ENCODE data around the gene STAT3.

Gene STAT3

GRCh38 chr17:42358434-42358833 is 29.8 kb downstream of the STAT3 start:
- FAIRE-seq (no peak), DNase-seq (ENCODE audit: insufficient read length) (no peak)
- TF ChIP-seq POLR2A (IDR thresholded peaks at IDR 0.05; ENCODE audit: low read depth, low read length) (no peak), TAF1 (IDR thresholded peaks at IDR 0.05; ENCODE audit: borderline replicate concordance, low read depth, low read length) (no peak), POLR2AphosphoS5 (IDR thresholded peaks at IDR 0.05; ENCODE audit: low read depth, low read length) (no peak)

GRCh38 chr17:42354956-42355843 is 33.0 kb downstream of the STAT3 start:
- FAIRE-seq (peak; percentile 80), DNase-seq (ENCODE audit: insufficient read length) (no peak)
- TF ChIP-seq TAF1 (IDR thresholded peaks at IDR 0.05; ENCODE audit: borderline replicate concordance, low read depth, low read length), result no peak

- DNase-seq (ENCODE audit: insufficient read length) (no peak), FAIRE-seq (no peak)
- TF ChIP-seq POLR2A (IDR thresholded peaks at IDR 0.05; ENCODE audit: low read depth, low read length) (no peak), POLR2AphosphoS5 (IDR thresholded peaks at IDR 0.05; ENCODE audit: low read depth, low read length) (no peak), TAF1 (IDR thresholded peaks at IDR 0.05; ENCODE audit: borderline replicate concordance, low read depth, low read length) (no peak)
Measured at GRCh38 chr17:42348104-42348503, 40.1 kb downstream of the STAT3 start.

DNA sequence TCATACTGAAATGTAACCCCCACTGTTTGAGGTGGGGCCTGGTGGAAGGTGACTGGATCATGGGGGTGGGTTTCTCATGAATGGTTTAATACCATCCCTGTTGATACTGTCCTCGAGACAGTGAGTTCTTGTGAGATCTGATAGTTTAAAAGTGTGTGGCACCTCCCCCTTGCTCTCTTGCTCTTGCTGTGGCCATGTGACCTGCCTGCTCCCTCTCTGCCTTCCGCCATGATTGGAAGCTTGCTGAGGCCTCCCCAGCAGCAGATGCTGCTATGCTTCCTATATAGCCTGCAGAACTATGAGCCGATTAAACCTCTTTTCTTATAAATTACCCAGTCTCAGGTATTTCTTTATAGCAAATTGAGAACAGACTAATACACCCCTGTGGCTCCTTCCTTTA is 40.6 kb downstream of the STAT3 start:
- FAIRE-seq, result no peak
- DNase-seq (ENCODE audit: insufficient read length), result no peak
- no peak for TF ChIP-seq POLR2A (IDR thresholded peaks at IDR 0.05; ENCODE audit: low read depth, low read length)
- no peak for TF ChIP-seq TAF1 (IDR thresholded peaks at IDR 0.05; ENCODE audit: borderline replicate concordance, low read depth, low read length)
- TF ChIP-seq POLR2AphosphoS5 (IDR thresholded peaks at IDR 0.05; ENCODE audit: low read depth, low read length), result no peak

- FAIRE-seq, result no peak
- no peak for TF ChIP-seq POLR2A (IDR thresholded peaks at IDR 0.05; ENCODE audit: low read depth, low read length)
- TF ChIP-seq TAF1 (IDR thresholded peaks at IDR 0.05; ENCODE audit: borderline replicate concordance, low read depth, low read length), result no peak
- no peak for TF ChIP-seq POLR2AphosphoS5 (IDR thresholded peaks at IDR 0.05; ENCODE audit: low read depth, low read length)
- no peak for DNase-seq (ENCODE audit: insufficient read length)
Measured at GRCh38 chr17:42347198-42347597, 41.0 kb downstream of the STAT3 start.

GRCh38 chr17:42346481-42346880 is 41.8 kb downstream of the STAT3 start:
- DNase-seq (ENCODE audit: insufficient read length), result no peak
- TF ChIP-seq TAF1 (IDR thresholded peaks at IDR 0.05; ENCODE audit: borderline replicate concordance, low read depth, low read length) (no peak), POLR2AphosphoS5 (IDR thresholded peaks at IDR 0.05; ENCODE audit: low read depth, low read length) (no peak), POLR2A (IDR thresholded peaks at IDR 0.05; ENCODE audit: low read depth, low read length) (no peak)
- FAIRE-seq, result no peak

DNA sequence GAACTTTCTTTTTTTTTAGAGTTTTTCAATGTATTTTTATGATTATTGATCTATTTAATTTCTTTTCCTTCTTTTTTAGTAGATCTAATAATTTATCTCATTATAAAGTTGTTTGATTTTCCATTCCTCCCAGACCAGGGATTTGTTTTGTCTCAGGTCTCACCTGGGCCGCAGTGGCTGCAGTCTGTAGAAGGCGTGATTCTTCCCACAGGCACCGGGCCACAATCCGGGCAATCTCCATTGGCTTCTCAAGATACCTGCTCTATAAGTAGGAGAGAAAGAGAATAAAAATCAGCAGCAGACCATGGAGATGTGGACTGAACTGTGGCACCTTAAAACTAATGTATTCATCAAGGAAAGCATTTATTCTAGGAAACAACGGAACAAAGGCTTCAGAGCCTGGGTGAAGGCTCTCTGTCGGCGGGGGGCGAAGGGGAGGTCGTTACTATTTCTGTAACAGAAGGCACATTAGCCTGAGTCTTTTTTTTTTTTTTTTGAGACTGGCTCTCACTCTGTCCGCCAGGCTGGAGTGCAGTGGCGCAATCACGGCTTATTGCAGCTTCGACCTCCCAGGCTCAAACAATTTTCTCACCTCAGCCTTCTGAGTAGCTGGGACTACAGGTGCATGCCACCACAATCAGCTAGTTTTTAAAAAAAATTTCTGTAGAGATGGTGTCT is 42.7 kb downstream of the STAT3 start:
- TF ChIP-seq POLR2A (IDR thresholded peaks at IDR 0.05; ENCODE audit: low read depth, low read length) (no peak), TAF1 (IDR thresholded peaks at IDR 0.05; ENCODE audit: borderline replicate concordance, low read depth, low read length) (no peak), POLR2AphosphoS5 (IDR thresholded peaks at IDR 0.05; ENCODE audit: low read depth, low read length) (no peak)
- FAIRE-seq (no peak), DNase-seq (ENCODE audit: insufficient read length) (no peak)

- peak; percentile 65 for FAIRE-seq
- no peak for TF ChIP-seq POLR2A (IDR thresholded peaks at IDR 0.05; ENCODE audit: low read depth, low read length)
- DNase-seq (ENCODE audit: insufficient read length), result no peak
Measured at GRCh38 chr17:42342242-42343008, 45.8 kb downstream of the STAT3 start.

GRCh38 chr17:42341568-42341967 is 46.7 kb downstream of the STAT3 start:
- DNase-seq (ENCODE audit: insufficient read length), result no peak
- TF ChIP-seq POLR2AphosphoS5 (IDR thresholded peaks at IDR 0.05; ENCODE audit: low read depth, low read length) (no peak), TAF1 (IDR thresholded peaks at IDR 0.05; ENCODE audit: borderline replicate concordance, low read depth, low read length) (no peak), POLR2A (IDR thresholded peaks at IDR 0.05; ENCODE audit: low read depth, low read length) (no peak)
- FAIRE-seq, result no peak

DNA sequence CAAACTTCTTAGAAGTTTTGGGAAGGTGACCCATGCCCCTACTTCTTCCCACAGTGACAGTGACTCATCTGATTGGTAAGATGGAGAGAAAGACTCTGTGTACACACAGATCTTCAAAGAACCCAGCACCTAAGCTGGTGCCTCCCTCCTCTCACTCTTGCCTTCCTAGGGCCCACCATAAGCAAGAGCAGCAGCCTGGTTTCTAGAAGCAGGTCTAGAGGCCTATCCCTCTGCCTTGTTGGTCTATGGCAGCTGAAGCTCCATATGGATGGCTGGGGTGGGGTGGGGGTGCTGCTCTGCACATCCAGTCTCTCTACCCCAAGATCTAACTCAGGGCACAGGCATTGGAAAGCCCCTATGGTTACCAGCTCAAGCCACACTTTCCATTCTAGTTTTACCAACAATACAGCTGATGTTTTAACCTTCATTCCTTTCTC is 47.5 kb downstream of the STAT3 start:
- no peak for TF ChIP-seq POLR2A (IDR thresholded peaks at IDR 0.05; ENCODE audit: low read depth, low read length)
- no peak for TF ChIP-seq POLR2AphosphoS5 (IDR thresholded peaks at IDR 0.05; ENCODE audit: low read depth, low read length)
- no peak for TF ChIP-seq TAF1 (IDR thresholded peaks at IDR 0.05; ENCODE audit: borderline replicate concordance, low read depth, low read length)
- no peak for DNase-seq (ENCODE audit: insufficient read length)
- no peak for FAIRE-seq

- DNase-seq (ENCODE audit: insufficient read length), result no peak
- no peak for TF ChIP-seq POLR2A (IDR thresholded peaks at IDR 0.05; ENCODE audit: low read depth, low read length)
- TF ChIP-seq POLR2AphosphoS5 (IDR thresholded peaks at IDR 0.05; ENCODE audit: low read depth, low read length), result no peak
- no peak for TF ChIP-seq TAF1 (IDR thresholded peaks at IDR 0.05; ENCODE audit: borderline replicate concordance, low read depth, low read length)
- FAIRE-seq, result no peak
Measured at GRCh38 chr17:42339221-42339620, 49.0 kb downstream of the STAT3 start.
